IPS-18a (cell line): ENCODE data around the gene HPCA.

ENCODE experiments used
- H3K27ac ChIP-seq: one replicate; pipeline ENCODE4 v1.5.1; 2013; ENCODE audit warnings: low read length
- H3K27me3 ChIP-seq: one replicate; pipeline ENCODE4 v1.6.1; 2013; ENCODE audit warnings: mild to moderate bottlenecking, low read length; ENCODE audit not compliant: control insufficient read depth, insufficient read depth
- H3K36me3 ChIP-seq: one replicate; pipeline ENCODE4 v1.6.1; 2013; ENCODE audit warnings: low read depth, low read length; ENCODE audit not compliant: control insufficient read depth
- H3K4me1 ChIP-seq: one replicate; pipeline ENCODE4 v1.6.1; 2013; ENCODE audit warnings: low read depth, low read length; ENCODE audit not compliant: control insufficient read depth
- H3K4me3 ChIP-seq: one replicate; pipeline ENCODE4 v1.5.1; 2013; ENCODE audit warnings: low read length
- H3K9ac ChIP-seq: one replicate; pipeline ENCODE4 v1.6.1; 2013; ENCODE audit warnings: mild to moderate bottlenecking, low read length, moderate library complexity
- H3K9me3 ChIP-seq: one replicate; pipeline ENCODE4 v1.6.1; 2013; ENCODE audit warnings: low read depth, low read length; ENCODE audit not compliant: control insufficient read depth

Gene HPCA

GRCh38 chr1:32893198-32894018, 7.1 kb downstream of the HPCA start:
- H3K27me3 ChIP-seq = peaks cover 21% of the 10 kb centered on the region
- no peaks in the 10 kb centered on the region for H3K9me3 ChIP-seq
- H3K4me1 ChIP-seq = peaks cover 4% of the 10 kb centered on the region
- H3K27ac ChIP-seq = no peak overlapping the region
- no peaks in the 10 kb centered on the region for H3K36me3 ChIP-seq
- H3K4me3 ChIP-seq = peak overlapping the region; percentile 66
- H3K9ac ChIP-seq = peak overlapping the region; percentile 35

GRCh38 chr1:32894019-32894600, 7.8 kb downstream of the HPCA start:
- H3K27me3 ChIP-seq = peaks cover 25% of the 10 kb centered on the region
- no peaks in the 10 kb centered on the region for H3K36me3 ChIP-seq
- H3K4me3 ChIP-seq = peak overlapping the region; percentile 66
- H3K9ac ChIP-seq = peak overlapping the region; percentile 35
- no peak overlapping the region for H3K27ac ChIP-seq
- H3K4me1 ChIP-seq = peaks cover 4% of the 10 kb centered on the region
- H3K9me3 ChIP-seq = no peaks in the 10 kb centered on the region

DNA sequence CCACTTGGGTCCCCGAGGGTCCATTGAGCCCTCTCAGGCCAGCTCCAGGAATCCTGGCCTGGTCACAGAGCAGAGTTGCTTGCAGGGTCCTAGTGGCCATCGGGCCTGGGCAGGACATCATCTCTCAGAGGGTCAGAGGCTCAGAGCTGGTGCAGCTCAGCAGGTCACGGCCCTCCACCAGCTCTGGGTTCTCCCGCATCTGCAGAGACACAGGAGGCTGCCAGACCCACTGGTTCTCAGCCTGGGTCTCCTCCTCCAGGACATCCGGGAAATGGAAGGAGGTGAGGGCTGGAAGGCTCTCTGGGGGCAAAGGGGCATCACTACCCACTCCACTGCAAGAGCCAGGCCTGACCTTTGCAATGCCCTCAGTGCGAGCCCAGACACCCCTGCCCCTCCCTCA, 8.4 kb downstream of the HPCA start:
- peaks cover 30% of the 10 kb centered on the region for H3K27me3 ChIP-seq
- H3K4me3 ChIP-seq = no peak overlapping the region
- no peaks in the 10 kb centered on the region for H3K36me3 ChIP-seq
- no peak overlapping the region for H3K27ac ChIP-seq
- peaks cover 4% of the 10 kb centered on the region for H3K4me1 ChIP-seq
- H3K9ac ChIP-seq = no peak overlapping the region
- H3K9me3 ChIP-seq = no peaks in the 10 kb centered on the region

- Histone ChIP-seq H3K9me3 (no peaks in the 10 kb centered on the region), H3K4me1 (peaks cover 4% of the 10 kb centered on the region), H3K9ac (no peak overlapping the region), H3K27ac (no peak overlapping the region), H3K36me3 (no peaks in the 10 kb centered on the region), H3K27me3 (peaks cover 39% of the 10 kb centered on the region), H3K4me3 (no peak overlapping the region)
Measured at GRCh38 chr1:32895325-32896215, 9.3 kb downstream of the HPCA start.

- H3K9ac ChIP-seq = no peak overlapping the region
- no peak overlapping the region for H3K27ac ChIP-seq
- H3K36me3 ChIP-seq = no peaks in the 10 kb centered on the region
- no peak overlapping the region for H3K4me3 ChIP-seq
- no peaks in the 10 kb centered on the region for H3K9me3 ChIP-seq
- peaks cover 4% of the 10 kb centered on the region for H3K4me1 ChIP-seq
- peaks cover 43% of the 10 kb centered on the region for H3K27me3 ChIP-seq
Measured at GRCh38 chr1:32896451-32896850, 10.2 kb downstream of the HPCA start.

DNA sequence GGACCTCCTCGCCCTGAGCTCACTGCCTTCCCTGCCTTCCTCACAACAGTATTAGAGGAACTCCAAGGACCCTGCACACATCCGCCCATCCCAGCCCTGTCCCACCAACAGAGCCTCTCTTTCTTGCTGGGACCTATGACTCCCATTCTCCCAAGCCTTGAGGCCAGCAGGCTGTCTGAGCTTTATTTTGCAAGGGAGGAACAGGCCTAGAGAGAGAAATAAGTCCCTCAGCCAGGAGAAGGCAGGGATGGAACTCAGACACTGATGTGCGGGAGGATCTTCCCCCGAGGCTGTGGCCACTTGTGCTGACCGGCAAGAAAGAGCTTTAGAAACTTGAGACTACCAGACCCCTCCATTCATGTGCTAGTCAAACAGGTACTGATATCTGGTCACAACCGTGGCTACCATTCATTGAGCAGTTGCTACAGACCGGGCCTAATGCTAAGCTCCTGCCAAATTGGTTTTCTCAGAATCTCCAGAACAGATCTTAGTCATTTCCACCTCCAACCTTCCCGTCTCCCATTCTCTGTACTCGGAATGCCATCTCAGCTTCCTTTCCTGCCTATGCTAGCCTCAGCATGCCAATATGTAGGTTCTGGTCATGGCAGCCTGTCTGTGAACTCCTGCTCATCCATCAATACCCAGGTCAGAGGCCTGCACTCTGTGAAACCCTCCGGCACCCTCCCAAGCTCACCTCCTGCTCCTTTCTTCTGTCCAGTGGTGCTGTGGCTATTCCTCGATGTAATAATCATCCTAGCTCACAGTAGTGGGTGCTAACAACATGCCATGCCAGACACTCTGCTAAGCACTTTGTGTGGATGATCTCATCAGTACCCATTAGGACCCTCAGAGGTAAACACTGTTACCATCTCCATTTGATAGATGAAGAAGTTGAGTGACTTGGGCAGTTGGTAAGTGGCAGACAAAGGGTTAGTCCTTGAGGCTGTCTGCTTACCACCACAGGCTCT, 11.1 kb downstream of the HPCA start:
- H3K9ac ChIP-seq = no peak overlapping the region
- H3K9me3 ChIP-seq = no peaks in the 10 kb centered on the region
- no peaks in the 10 kb centered on the region for H3K36me3 ChIP-seq
- H3K4me3 ChIP-seq = no peak overlapping the region
- H3K4me1 ChIP-seq = peaks cover 4% of the 10 kb centered on the region
- no peak overlapping the region for H3K27ac ChIP-seq
- peaks cover 43% of the 10 kb centered on the region for H3K27me3 ChIP-seq

DNA sequence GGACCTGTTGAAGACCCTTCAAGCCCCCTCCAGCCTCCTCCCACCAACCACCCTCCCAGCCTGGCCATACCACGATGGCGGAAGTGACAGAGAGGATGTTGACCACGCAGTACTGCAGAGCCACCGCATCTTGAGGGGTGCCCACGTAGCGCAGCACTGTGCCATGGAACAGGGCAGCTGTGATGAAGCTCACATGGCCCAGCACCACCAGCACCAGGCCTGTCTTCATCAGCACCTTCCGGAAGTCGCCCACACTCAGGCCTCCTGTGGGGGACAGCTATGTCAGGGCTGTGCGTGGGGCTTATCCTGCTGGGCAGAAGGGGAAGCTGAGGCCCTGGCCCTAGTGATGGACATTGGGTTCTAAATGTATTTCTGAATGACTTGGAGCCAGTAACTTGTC, 11.8 kb downstream of the HPCA start:
- H3K4me3 ChIP-seq = no peak overlapping the region
- H3K36me3 ChIP-seq = no peaks in the 10 kb centered on the region
- no peak overlapping the region for H3K27ac ChIP-seq
- peaks cover 44% of the 10 kb centered on the region for H3K27me3 ChIP-seq
- H3K9ac ChIP-seq = no peak overlapping the region
- H3K4me1 ChIP-seq = peaks cover 4% of the 10 kb centered on the region
- H3K9me3 ChIP-seq = no peaks in the 10 kb centered on the region

GRCh38 chr1:32898958-32899357, 12.7 kb downstream of the HPCA start:
- no peak overlapping the region for H3K4me3 ChIP-seq
- no peak overlapping the region for H3K9ac ChIP-seq
- H3K4me1 ChIP-seq = peaks cover 2% of the 10 kb centered on the region
- H3K9me3 ChIP-seq = no peaks in the 10 kb centered on the region
- H3K27ac ChIP-seq = no peak overlapping the region
- H3K27me3 ChIP-seq = peaks cover 44% of the 10 kb centered on the region
- H3K36me3 ChIP-seq = no peaks in the 10 kb centered on the region

DNA sequence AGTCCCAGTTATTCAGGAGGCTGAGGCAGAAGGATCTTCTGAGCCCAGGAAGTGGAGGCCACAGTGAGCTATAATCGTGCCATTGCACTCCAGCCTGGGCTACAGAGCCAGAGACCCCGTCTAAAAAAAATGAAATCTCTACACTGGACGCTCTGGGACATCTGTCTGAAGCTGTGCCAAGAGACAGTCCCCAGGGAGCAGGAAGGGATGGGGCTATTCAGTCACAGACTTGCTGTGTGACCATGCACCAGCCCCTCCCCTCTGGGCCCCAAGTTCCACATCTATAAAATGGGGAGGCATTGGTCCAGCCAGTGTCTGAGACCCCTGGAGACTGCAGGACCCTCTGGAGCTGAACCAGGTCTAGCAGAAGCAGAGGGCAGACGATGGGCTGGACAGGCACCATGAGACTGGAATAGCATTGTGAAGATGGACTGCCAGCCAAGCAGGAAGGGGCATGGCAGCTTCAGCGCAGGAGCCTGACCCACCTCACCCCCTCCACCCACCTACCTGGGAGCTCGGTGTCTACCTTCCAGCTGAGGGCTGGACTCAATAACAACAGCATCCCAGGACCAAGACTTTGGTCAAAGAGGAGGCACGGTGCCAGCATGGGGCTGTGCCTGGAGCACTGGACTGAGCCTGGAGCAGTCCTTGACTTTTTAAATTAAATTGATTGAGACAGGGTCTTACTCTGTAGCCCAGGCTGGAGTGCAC, 13.4 kb downstream of the HPCA start:
- no peaks in the 10 kb centered on the region for H3K36me3 ChIP-seq
- H3K27me3 ChIP-seq = peaks cover 44% of the 10 kb centered on the region
- H3K9me3 ChIP-seq = no peaks in the 10 kb centered on the region
- no peak overlapping the region for H3K9ac ChIP-seq
- H3K4me1 ChIP-seq = no peaks in the 10 kb centered on the region
- H3K27ac ChIP-seq = no peak overlapping the region
- H3K4me3 ChIP-seq = no peak overlapping the region

- no peaks in the 10 kb centered on the region for H3K4me1 ChIP-seq
- H3K4me3 ChIP-seq = peak overlapping the region; percentile 50
- H3K27me3 ChIP-seq = peaks cover 44% of the 10 kb centered on the region
- no peak overlapping the region for H3K27ac ChIP-seq
- H3K9me3 ChIP-seq = no peaks in the 10 kb centered on the region
- H3K9ac ChIP-seq = no peak overlapping the region
- no peaks in the 10 kb centered on the region for H3K36me3 ChIP-seq
Measured at GRCh38 chr1:32900371-32900955, 14.2 kb downstream of the HPCA start.
